Activated CD4-positive, CD25-positive, alpha-beta regulatory T cell treated with anti-CD3 and anti-CD28 coated beads, Interleukin-2, amount 50 U/mL, for 72 hours (primary cell): Measurements from ENCODE around the gene OR6T1.

Source experiments
- DNase-seq: peaks from one replicate; pipeline ENCODE4 v3.0.0; 2021

The OR6T1 gene

GRCh38 chr11:123943738-123944137, at the start of gene OR6T1:
Gene OR6T1, minus strand, starts transcription at chr11:123943838. Its CDS starts 0 bp downstream, at chr11:123943838.
- no peak for DNase-seq

GRCh38 chr11:123979311-123979710, 35.7 kb upstream of the OR6T1 start:
- DNase-seq, result no peak

- no peak for DNase-seq
Measured at GRCh38 chr11:123977731-123978347, 34.2 kb upstream of the OR6T1 start, which contains the start of gene OR10S1. Gene OR10S1, minus strand, starts transcription at chr11:123977781. Its CDS starts 117 bp downstream, at chr11:123977664.

- DNase-seq, result no peak
Measured at GRCh38 chr11:123976770-123977560, 33.3 kb upstream of the OR6T1 start.

GRCh38 chr11:123973816-123974215, 30.2 kb upstream of the OR6T1 start:
- no peak for DNase-seq

- DNase-seq, result no peak
Measured at GRCh38 chr11:123956752-123957151, 13.1 kb upstream of the OR6T1 start.

GRCh38 chr11:123945132-123945531, 1.5 kb upstream of the OR6T1 start:
- DNase-seq, result no peak

- no peak for DNase-seq
Measured at GRCh38 chr11:123942413-123942812, 1.2 kb downstream of the OR6T1 start.

GRCh38 chr11:123939317-123939716, 4.3 kb downstream of the OR6T1 start, which contains the start of gene OR4D5:
Gene OR4D5, plus strand, starts transcription at chr11:123939617. Its CDS starts 0 bp downstream, at chr11:123939617.
- no peak for DNase-seq

- no peak for DNase-seq
Measured at GRCh38 chr11:123924027-123924426, 19.6 kb downstream of the OR6T1 start.

- DNase-seq, result no peak
Measured at GRCh38 chr11:123920943-123921342, 22.7 kb downstream of the OR6T1 start.

- no peak for DNase-seq
Measured at GRCh38 chr11:123905826-123906225, 37.8 kb downstream of the OR6T1 start.

GRCh38 chr11:123904932-123905331, 38.7 kb downstream of the OR6T1 start:
- DNase-seq, result no peak

GRCh38 chr11:123903932-123904331, 39.7 kb downstream of the OR6T1 start:
- no peak for DNase-seq

GRCh38 chr11:123901867-123902266, 41.8 kb downstream of the OR6T1 start, which contains the start of gene OR8D4:
Gene OR8D4, plus strand, starts transcription at chr11:123902167. Its CDS starts 4,265 bp downstream, at chr11:123906432.
- DNase-seq, result no peak

GRCh38 chr11:123899792-123900191, 43.8 kb downstream of the OR6T1 start:
- DNase-seq, result no peak
